ENCODE data around the gene TEKT1.
"Not testable (repeated sequence)": the region's sequence is repeated elsewhere in the genome, so short reads cannot be mapped to it uniquely, and the experiment has no call there.

Gene TEKT1

DNA sequence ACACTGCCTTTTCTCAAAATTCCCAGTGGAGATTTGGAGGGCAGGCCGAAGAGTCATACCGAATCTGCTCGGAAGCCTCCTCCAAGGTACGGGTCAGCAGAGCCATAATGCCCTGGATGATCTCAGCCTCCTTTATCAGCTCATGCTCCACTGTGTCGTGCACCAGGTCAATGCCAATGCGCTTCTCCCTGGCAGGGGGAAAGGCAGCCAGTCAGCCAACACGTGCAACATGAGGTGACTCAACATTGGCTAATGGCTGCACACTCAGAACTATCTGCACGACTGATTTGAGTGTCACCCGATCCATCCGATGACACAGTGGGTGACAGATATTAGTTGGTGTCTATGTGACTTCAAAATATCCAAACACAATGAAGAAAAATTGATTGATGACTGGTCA is 15.8 kb downstream of the TEKT1 start:
- no peak for DNase-seq (ENCODE audit: low read depth in 2 of 2)

DNA sequence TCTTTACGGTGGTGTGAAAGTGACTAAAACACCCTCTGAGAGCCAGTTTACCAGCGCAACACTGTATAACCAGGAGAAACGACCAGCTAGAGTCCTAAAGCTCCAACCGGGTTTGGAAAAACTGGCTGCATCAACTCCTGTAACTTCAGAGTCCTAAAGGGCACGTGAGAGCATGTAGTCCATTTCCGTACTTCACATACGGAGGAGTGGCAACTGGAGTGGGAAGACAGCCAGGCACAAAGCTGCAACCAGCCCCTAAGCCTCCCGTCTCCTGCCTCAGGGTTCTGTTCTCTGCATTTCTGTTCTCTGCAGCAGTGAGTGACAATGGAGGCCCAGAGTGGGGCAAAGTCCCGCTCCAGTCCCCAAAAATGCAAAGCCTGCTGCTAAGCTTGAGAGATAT is 19.2 kb downstream of the TEKT1 start:
- DNase-seq (ENCODE audit: low read depth in 2 of 2) = no peak

DNA sequence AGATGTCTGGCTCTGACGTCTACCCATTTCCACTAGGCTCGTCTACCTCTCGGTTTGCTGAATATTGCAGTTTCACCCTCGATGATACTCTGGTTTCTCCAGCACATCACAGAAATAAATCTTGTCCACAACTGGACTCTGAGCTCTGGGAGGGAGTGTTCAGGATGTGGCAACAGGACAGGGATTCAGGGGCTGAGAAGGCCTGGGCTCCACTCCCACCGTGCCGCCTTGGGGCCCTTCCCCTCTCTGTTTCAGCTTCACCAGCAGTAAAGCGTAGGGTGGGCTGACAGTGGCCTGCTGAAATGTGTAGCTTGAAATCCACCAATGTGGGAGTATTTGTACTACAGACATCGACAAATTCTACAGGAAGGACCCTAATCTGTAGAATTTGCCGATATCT is 20.0 kb downstream of the TEKT1 start:
- no peak for DNase-seq (ENCODE audit: low read depth in 2 of 2)

DNA sequence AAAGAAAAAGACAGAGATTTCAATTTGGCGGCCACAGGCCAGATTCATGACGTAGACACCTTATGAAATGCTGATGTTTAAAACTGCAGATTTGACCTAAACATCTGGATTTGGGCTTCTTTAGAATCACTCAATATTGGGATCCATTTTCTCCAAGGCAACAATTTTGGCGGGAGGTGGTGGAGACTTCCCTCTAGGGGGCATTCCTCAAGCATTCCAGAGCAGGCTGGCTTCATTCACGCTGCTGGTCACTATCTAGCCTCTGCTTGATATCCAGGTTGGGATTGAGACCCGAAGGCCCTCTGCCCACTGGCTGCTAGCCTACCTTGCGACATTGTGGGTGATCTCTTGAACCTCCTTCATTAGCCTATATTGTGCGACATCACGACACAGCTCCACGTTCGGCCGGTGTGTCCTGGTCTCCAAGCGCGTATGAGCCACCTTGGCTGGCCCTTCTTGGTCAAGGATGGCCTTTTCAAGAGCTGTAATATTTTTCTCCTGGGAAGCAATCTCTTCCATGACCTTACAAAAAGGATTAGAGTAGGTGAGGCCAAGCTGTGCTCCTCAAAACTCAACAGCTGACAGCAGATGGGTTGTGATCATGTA is 31.0 kb downstream of the TEKT1 start:
- DNase-seq (ENCODE audit: low read depth in 2 of 2) = no peak

DNA sequence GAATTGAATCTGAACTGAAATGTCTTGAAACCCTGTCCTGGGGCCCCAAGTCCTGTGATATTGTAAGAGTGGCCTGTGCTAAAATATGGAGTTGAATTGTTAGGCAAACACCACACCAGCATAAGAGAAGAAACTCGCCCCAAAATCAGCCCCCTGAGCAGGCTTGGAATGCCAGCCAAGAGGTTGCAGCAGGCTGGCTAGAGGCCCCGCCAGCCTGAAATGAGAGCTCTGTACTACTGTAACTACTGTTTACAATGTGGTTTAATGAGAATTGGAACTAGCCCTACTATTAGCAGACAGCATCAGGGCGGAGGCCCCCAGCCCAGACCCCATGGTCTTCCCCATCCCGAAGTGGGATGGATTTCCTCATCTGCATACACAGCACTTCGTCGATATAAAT is 31.8 kb downstream of the TEKT1 start:
- no peak for DNase-seq (ENCODE audit: low read depth in 2 of 2)

DNA sequence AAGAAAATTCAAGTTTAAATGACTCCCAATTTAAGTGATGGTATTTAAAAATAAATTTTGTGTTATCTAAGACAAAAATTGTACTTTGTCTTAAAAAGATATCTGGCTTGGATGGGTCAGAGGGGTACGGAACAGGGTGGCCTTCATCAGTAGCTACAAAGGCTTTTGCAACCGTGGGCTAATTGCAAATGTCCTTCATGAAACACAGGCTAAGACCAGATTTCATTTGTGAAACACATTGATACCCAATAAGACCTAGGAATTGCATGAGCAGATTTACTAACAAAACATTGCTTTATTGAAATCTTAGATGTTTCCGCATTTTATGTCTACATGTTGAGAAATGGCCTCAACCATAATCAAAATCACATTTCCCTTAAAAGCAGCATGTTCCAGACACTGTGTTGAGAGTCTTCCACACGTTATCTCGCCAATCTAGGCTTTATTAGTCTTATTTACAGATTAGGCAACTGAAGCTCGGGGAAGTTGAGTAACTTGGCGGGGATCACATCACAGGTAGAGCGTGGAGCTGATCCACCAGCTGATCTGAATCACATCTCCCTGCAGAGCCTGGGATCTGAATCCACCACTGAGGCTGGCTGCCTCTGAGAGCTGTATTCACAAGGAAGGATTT is 33.7 kb downstream of the TEKT1 start:
- no peak for DNase-seq (ENCODE audit: low read depth in 2 of 2)

DNA sequence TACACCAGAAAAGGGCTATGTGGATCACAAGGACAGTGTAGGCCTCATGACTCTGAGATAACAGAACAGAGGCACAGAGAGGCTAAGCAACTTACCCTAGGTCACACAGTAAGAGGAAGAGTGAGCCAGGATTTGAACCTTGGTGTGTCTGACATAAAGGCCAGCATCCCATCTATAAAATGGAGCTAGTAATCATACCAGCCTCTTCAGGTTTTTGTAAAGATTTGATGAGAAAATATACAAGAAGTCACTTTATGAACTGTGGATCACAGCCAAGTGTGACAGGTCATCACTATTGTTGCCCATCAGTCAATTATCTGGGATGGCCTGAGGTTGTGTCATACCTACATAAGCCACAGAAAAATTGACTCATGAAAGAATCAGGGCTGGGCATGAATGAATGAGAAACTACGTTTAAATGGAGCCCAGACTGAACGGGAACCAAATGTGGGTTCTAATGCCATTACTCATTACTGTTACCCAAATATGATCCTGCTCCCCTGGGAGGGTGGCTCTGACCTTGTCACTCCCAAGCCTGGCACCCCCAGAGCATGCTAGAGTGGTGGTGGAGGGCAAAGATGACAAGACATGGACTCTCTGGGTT is 34.5 kb downstream of the TEKT1 start:
- DNase-seq (ENCODE audit: low read depth in 2 of 2) = no peak

DNA sequence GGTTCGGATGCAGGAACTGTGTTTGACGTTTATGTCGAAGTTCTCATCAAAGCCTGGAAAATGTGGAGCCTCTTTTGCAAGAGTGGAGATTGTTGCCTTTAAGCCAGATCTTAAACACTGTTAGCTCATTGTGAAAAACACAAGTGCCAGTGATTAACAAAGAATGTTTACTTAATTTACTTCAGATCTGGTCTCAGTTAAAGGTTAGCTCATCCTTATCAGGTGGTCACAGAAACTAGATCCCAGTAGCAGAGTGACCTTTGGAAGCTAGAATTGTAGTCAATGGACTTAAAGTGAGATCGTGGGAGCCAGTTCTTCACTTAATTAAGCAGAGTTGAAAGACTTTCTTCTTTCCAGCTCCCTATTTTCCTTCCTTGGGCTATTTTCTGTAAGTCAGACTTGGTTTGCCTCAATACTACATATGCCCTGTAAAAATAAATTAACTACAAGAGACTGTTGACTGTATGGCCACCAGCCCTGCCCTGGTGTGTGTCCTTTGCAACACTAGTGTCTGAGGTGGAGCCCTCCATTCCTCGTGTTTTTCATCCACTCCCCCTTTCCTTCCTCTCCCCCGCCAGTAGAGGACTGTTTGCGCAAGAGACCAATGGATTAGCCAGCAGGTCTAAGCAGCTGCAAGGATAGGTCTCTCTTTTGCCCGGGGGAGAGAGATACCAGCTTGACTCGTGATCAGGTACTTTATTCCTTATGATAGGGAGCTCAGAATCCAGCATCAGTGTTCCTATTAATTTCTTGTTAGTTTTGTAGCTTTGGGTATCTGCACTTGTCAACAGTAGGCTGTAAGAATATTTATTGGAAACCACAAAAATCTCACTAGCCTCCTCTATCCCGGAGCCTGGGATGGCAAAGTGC is 35.3 kb downstream of the TEKT1 start:
- DNase-seq (ENCODE audit: low read depth in 2 of 2) = no peak

DNA sequence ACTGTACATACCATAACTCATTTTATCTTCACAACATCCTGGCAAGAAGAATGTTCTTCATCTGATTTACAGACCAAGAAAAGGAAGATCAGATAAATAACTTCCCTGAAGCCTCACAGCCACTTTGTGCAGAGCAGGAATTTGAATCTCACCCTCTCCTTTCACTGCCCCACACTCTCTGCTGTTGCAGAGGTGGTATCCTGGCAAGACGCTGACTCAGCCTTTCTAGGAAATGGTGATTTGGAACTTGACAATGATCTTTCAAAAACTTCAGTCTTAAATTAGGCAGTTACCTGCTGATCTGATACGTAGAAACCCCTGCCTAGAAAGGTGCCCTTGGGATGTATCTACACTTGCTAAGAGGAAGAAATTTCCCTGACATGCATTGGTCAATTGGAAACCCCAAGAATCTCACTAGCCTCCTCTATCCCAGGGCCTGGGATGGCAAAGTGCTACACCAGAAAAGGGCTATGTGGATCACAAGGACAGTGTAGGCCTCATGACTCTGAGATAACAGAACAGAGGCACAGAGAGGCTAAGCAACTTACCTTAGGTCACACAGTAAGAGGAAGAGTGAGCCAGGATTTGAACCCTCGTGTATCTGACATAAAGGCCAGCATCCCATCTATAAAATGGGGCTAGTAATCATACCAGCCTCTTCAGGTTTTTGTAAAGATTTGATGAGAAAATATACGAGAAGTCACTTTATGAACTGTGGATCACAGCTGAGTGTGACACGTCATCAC is 37.6 kb downstream of the TEKT1 start:
- DNase-seq (ENCODE audit: low read depth in 2 of 2) = no peak

DNA sequence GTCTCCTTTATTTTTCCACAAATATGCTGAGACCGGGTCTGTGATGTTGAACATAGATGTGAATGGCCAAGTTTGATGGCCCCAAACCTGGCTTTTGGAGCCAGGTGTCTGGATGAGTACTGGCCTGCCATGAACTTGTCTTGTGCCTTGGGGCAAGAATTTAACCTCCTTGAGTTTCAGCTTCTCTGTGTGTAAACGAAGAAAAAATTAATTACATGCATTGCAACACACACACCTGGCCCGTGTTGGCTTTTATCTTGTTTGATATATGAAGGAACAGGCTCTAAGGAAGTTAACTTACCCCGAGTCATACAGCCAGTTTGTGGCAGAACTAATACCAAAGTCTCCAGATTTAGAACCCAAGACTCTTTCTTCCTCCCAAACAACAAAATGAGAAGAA is 42.4 kb downstream of the TEKT1 start:
- DNase-seq (ENCODE audit: low read depth in 2 of 2) = no peak

DNA sequence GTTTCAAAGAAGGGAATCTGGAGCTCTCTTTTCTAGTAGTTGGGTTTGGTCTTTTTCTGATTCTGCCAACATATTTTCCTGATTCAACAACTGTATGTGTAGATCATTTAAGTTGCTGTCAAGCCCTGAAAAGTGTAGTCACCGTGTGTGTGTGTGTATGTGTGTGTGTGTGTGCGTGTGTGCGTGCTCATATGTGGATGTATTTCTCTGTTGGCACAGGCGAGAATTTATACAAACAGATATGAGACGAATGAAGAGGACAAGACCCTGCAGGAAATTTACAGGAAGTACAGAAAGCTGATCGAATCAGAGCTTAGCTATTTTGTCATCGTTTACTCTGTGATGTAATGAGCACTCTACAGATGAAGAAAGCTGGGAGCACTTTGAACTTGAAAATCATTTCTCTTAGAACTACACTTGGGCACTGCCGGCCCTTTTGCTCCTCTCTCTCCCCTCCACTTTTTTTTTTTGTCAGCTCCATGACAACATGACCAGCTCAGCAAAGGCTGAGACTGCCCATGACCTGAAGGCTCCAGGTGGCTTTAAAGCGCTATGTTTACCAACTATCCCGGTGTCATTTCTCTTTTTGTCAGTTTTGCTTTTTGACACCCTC is 44.3 kb downstream of the TEKT1 start:
- no peak for DNase-seq (ENCODE audit: low read depth in 2 of 2)

DNA sequence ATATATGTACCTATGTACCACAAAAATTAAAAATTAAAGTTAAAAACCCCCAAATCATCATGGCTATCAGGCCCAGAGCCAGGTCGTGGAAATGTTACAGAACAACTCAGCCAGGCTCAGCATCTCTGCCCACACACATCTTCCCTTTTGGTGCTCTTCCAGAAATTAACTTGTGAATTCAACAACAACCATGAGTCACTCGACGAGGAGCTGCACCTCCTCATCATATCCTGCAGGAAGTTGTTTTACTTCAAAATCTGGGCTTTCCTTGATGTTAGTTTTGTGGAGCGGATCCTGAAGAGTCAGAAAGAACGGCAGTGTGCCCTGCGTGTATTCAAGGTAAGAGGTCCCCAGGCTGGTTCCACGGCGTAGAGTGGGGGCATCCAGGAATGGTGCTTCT is 44.9 kb downstream of the TEKT1 start:
- no peak for DNase-seq (ENCODE audit: low read depth in 2 of 2)

DNA sequence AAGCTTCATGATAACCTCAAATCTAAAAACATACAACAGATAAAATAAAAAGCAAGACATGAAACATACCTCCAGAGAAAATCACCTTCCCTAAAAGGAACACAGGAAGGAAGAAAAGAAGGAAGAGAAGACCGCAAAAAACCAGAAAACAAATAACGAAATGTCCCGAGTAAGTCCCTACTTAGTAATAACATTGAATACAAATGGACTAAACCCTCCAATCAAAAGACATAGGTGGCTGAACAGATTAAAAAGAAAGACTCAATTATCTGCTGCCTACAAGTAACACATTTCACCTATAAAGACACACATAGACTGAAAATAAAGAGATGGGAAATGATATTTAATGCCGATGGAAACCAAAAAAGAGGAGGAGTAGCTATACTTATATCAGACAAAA is 49.3 kb downstream of the TEKT1 start:
- no peak for DNase-seq (ENCODE audit: low read depth in 2 of 2)

DNA sequence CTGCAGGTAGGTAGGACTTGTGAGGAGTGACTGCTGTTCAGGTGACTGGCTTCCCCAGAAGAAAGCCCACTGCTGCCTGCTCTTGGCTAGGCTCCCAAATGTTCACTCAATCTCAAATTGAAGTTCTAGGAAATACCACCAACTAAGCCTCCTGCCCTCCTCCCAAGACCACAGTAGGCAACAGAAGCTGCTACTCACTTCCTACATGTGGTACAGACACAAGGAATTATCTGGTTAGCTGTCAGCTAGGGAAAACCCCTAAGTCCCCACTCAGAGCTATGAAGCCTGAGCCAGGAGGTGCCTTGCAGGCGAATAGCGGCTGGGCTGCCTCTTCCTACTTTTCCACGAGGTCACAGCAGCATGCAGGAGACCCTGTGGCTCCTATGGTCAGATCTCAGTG is 50.6 kb downstream of the TEKT1 start:
- DNase-seq (ENCODE audit: low read depth in 2 of 2) = no peak

DNA sequence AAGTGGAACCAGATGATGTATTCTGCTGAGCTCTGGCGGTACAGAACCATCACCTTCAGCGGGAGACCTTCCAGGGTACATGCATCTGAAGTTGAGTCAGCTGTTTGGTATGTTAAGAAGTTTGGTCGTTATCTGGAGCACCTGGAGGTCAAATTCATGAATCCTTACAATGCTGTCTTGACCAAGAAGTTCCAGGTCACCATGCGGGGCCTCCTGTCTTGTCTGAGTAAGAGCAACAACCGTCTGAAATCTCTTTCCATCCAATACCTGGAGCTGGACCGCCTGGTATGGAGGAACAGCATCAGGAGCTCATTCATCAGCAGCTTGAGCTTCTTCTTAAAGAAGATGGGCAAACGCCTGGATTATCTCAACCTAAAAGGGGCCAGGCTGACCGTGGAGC is 51.5 kb downstream of the TEKT1 start:
- no peak for DNase-seq (ENCODE audit: low read depth in 2 of 2)

DNA sequence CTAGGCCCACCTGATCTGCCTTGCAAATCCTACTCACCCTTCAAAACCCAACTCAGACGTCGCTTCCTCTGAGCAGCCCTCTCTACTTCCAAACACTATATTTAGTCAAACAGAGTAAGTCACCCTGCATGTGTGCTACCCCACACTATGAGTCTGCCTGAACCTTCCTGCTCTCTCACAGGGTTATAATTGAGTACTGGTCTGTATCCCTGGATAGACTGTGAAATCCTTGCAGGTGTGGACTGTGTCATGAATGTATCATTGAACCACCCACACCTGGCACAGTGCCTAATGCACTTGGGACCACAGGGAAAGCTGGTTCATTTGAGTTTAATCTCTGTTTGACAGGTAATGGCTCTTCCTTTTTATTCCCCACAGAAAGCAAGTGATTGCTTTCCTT is 52.1 kb downstream of the TEKT1 start:
- DNase-seq (ENCODE audit: low read depth in 2 of 2) = no peak

DNA sequence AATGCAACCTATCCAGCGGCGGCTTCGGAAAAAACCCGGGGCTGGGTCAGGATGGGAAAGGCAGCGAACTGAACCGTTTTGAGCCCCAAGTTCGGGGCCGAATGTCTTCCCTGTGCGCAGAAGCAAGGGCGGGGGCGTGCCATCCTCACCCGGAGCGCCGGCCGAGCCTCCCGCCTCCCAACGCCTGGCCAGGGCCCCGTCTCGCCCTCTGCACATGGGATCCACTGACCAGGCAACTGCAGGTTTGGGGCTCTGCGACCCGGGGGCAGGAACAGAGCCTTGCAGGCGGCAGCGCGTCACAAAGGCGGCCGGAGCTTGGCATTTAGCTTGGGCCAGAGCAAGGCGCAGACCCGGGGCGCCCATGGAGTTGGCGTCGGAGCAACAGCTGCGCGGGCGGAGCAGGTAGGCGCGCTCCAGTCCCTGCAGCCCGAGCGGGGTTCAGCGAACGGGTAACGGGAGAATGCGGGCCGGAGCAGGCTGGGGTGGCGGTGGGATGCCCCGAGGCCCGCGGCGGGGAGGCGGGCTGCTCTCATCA is 55.6 kb downstream of the TEKT1 start, which contains the start of gene FBXO39:
TSS of gene FBXO39 (plus strand) at position 345 of the 535 bp plus-strand sequence. CDS start 3,654 bp downstream, outside the sequence.
- DNase-seq (ENCODE audit: low read depth in 2 of 2) = no peak

DNA sequence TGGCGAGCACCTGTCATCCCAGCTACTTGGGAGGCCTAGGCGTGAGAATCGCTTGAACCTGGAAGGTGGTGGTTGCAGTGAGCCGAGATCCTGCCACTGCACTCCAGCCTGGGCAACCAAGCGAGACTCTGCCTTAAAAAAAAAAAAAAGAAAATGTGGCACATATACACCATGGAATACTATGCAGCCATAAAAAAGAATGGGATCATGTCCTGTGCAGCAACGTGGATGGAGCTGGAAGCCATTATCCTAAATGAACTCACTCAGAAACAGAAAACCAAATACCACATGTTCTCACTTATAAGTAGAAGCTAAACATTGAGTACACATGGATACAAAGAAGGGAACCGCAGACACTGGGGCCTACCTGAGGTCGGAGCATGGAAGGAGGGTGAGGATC is 56.6 kb downstream of the TEKT1 start:
- not testable (repeated sequence) for DNase-seq (ENCODE audit: low read depth in 2 of 2)

DNA sequence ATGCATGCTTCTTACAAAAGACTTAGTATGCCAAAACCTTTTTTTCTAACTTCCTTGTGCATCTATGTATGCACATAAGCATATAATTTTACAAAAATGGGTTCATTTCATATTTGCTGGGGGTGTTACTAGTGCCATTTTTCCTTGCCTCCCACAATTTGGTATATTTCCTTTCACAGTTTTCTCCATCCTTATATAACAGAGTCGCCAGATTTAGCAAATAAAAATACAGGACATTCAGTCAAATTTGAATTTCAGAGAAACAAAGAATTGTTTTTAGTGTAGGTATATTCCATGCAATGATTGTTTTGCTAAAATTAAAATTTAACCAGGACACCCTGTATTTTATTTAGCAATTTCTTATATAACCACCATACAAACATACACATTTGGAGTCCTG is 59.5 kb downstream of the TEKT1 start:
- no peak for DNase-seq (ENCODE audit: low read depth in 2 of 2)

DNA sequence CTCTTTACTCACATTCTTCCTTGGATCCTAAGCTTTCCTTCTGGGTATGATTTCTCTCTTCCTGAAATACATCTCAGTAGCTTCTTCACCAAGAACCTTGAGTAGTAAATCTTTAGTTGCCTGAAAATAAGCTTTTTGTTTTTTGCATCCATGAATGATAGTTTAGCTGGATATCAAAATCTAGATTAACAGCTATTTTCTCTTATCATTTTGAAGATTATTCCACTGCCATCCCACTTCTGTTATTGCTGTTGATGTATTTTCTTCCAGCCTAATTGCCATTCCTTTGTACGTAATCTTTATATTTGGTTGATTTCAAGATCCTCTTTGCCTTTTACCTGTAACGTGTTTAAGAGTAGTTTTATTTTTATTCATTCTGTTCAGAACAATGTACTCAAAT is 63.1 kb downstream of the TEKT1 start:
- DNase-seq (ENCODE audit: low read depth in 2 of 2) = no peak

DNA sequence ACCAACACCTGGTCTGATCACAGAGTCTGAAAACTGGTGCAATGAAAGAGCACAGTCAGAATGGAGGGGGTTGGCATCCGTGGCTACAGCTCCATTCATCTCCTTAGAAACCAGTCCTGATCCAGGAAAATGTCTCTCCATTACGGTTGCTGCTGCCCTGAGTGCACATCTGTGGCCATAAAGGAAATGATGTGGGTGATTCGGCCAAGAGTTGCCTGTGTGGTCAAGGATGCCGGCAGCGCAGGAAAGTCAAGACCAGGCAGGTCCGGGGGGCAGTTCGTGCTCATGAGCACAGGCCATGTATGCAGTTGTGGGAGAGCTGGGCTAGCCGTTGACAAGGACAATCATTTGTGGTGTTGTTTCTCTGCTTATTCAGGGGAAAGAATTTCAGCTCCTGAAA is 69.8 kb downstream of the TEKT1 start:
- no peak for DNase-seq (ENCODE audit: low read depth in 2 of 2)
